Liver (tissue), 3 donors: ENCODE data around the gene GAD1.

Source experiments
- EGR1 ChIP-seq, 2 donors: IDR thresholded peaks; 2 replicates each; pipeline ENCODE4 v1.6.1; 2016 to 2018; ENCODE audit warnings: antibody characterized with exemption in 2 of 2, low read depth in 2 of 2
- YY1 ChIP-seq: IDR thresholded peaks from 2 replicates; pipeline ENCODE4 v1.6.1; 2016; ENCODE audit warnings: antibody characterized with exemption, mild to moderate bottlenecking
- TF ChIP-seq, protein P1 (sequence below): fragments of 150-350 bp; IDR thresholded peaks from 2 replicates; pipeline ENCODE4 v1.5.1; 2017; ENCODE audit warnings: improper control_type of control experiment, low read depth, low read length; ENCODE audit not compliant: missing input control
- donor health status: healthy.
- donor health status: healthy.

DNA sequence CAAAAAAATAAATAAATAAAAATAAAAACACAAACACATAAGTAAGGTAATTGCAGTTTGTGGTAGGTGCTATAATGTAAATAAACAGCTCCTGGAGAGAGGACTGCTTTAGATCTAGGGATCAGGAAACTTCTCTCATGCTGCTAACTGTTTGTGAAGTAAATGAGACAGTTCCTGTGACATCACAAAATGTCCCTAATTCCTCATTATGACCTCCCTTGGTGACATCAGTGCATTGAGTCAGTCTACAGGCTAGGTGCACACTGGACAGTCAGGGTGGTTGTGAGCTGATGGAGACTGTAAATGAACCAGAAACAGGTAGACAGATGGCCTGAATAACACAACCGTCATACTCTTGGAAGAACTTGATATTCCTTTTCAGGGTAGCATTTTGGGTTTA, 33.1 kb upstream of the GAD1 start:
- TF ChIP-seq, protein P1, sequence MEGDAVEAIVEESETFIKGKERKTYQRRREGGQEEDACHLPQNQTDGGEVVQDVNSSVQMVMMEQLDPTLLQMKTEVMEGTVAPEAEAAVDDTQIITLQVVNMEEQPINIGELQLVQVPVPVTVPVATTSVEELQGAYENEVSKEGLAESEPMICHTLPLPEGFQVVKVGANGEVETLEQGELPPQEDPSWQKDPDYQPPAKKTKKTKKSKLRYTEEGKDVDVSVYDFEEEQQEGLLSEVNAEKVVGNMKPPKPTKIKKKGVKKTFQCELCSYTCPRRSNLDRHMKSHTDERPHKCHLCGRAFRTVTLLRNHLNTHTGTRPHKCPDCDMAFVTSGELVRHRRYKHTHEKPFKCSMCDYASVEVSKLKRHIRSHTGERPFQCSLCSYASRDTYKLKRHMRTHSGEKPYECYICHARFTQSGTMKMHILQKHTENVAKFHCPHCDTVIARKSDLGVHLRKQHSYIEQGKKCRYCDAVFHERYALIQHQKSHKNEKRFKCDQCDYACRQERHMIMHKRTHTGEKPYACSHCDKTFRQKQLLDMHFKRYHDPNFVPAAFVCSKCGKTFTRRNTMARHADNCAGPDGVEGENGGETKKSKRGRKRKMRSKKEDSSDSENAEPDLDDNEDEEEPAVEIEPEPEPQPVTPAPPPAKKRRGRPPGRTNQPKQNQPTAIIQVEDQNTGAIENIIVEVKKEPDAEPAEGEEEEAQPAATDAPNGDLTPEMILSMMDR: no peak
- TF ChIP-seq YY1 (no peak), EGR1 (IDR thresholded peaks at IDR 0.05; ENCODE audit: low read depth in 2 of 2) (no peak)
